ENCODE results near the gene EPHA6.
"Not testable (repeated sequence)": the region's sequence is repeated elsewhere in the genome, so short reads cannot be mapped to it uniquely, and the experiment has no call there.

Gene EPHA6

DNA sequence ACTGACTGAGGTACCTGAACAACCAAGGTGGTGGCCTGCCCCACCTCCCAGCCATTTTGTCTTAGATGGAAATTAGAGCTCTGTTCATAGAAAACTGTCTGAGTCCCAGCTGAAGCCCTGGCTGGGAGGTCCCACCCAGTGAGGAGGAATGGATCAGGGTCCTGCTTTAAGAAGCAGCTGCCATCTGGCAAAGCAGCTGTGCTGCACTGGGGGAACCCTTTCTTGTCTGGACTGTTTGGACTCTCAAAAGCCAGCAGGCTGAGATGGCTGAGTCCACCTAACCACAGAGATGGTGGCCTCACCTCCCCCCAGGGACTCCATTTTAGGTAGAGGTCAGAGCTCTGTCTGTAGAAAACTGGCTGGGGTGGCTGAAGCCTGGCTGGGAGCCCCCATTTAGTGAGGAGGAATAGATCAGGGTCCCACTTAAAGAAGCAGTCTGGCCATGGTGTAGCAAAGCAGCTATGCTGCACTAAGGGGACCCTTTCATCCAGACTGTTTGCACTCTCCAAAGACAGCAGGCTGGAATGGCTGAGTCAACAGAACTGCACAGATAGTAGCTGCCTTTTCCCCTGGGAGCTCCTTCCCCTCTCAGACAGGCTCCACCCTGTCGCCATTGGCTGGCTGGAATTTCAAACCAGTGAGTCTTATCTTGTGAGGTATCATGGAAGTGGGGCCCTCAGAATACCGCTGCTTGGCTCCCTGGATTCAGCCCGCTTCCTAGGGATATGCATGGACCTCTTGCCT, 116.9 kb downstream of the EPHA6 start:
- DNase-seq: no peak

DNA sequence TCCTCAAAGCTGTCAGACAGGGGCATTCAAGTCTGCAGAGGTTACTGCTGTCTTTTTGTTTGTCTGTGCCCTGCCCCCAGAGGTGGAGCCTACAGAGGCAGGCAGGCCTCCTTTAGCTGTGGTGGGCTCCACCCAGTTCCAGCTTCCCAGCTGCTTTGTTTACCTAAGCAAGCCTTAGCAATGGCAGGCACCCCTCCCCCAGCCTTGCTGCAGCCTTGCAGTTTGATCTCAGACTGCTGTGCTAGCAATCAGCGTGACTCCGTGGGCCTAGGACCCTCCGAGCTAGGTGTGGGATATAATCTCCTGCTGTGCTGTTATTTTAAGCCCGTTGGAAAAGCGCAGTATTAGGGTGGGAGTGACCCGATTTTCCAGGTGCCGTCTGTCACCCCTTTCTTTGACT, 127.7 kb downstream of the EPHA6 start:
- DNase-seq: not testable (repeated sequence)

DNA sequence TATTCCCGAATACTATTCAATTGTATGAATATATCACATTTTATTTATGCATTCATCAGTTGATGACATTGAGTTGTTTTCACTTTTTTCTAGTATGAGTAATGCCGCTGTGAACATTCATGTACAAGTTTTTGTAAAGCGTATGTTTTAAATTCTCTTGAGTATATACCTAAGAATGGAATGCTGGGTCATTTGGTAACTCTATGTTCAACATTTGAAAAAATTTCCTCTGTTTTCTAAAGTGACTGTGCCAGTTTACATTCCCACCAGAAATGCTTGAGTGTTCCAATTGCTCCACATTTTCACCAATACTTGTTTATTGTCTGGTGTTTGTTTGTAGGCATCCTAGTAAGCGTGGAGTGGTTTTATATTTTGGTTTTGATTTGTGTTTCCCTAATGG, 144.5 kb downstream of the EPHA6 start:
- no peak for DNase-seq

DNA sequence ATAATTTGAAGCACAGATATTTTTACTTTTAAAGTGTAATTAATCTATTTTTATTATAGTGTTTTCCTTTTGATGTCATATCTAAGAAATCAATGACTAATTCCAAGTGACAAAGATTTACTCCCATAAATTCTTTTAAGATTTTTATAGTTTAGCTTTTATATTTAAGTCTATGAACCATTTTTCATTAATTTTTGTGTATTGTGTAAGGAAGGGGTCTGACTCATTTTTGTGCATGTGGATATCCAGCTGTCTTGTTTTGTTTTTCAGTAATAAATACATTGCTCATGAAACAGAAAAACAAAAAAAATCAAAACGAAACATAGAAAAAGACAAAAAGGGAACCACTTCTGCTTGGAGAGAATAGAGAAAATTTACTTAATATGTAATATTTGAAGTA, 145.1 kb downstream of the EPHA6 start:
- DNase-seq: no peak

DNA sequence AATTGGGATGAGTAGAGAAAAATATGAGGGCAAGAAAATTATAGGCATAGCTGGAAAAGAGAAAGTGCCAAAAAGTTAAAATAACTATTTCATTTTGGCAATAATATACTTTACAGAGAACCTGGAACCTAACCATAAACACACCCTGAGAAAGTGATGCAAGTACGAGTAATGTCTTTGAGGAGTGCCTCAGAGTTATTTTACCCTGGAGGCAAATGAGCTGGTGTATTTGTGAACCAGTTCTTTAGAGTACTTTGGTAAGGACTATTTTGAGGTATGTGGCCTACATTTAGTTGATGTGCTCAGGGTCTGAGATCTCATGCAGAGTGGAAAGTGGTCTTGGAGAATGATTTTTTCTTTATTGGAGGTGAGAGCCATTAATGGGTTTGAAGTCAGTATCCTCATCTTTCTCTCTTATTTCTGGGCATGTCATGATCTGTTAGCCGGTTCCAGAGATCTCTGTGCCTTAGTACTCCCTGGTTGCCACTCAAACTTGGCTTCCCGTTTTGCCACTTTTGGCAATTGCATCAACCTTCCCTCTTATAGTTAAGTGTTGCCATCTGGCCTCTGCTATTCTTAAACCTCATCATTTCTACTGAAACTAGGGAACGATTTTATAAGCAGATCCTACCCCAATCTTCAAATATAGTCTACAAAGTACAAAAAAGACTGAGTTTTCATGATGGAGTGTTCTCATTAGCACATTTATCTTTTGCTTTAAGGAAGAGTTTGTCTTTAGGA, 145.7 kb downstream of the EPHA6 start:
- no peak for DNase-seq

DNA sequence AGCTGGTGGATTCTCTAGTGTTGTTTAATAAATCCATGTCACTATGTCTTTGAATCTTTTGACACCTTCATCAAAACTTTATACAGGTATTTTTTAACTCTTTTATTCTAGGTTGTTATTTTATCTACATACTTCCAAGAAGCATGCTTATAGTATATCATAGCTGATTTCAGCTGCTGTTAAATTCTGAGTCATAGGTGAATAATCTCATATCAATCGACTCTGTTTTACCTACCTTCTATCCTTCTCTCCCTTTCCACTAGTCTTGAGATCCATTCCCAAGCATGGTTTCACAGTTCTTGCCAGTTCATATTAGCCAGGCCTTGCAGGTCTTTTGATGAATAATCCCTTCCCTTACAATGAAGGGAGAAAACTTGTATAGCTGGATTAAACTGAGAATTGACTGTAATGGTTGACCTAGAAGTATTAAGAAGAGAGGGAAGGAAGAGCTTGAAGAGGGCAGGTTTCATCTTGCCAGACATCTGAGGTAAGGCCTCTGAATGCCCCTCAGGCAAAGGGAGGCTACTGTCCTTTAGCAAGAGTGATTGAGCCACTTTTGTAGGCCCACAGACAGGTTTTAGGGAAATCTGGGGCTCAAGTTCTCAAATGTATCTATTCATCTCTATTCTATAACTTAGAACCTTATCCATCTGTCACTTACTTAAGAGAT, 146.4 kb downstream of the EPHA6 start:
- DNase-seq: no peak

DNA sequence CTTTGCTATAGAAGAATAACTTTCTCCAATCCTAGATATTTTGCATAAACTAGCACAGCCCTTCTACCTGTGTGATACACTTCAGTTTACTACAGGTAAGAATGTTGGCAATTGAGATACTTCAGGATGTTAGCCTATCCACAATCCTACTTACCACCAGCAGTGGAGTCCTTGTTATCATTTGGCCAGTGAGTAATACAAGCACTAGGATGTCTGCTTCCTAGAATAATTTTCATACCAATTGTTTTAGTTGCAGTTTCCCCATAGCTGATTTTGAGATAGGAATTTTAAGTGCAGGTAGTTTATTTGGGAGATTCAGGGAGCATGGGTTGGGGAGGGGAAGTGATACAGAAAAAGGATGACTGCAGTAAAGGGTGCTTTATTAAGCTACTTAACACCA, 147.2 kb downstream of the EPHA6 start:
- no peak for DNase-seq

DNA sequence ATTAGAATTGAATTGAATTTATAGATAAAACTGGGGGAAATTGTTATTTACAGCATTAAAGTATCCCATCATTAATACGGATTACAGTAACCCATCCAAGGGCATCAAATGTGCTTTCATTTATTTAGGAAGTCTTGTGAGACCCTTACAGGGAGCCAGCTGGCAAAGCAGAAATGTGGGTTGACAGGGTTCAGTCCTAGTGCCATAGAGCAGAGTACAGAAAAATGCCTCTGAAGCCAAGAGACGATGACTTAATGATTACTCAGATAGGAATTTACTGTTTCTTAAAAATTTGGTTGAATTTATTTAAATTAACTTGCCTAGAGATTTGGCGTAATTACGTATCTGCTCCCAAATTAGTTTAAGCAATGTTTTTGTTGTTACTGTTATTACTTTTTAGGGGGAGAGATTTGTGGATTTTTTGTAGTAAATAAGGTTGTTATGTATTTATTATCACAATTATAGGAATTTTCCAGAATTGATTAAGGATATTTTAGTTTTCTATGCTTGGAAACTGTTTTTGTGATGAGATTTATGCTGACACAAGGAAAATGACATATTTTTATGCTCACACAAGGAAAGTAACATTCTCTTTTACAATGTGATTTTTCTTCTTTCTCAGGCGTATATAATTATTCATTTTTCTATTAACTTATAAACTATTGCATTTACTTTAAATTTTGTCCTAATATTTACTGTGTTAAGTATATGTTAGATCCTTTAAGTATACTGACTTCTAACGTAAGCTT, 152.0 kb downstream of the EPHA6 start:
- DNase-seq: no peak

DNA sequence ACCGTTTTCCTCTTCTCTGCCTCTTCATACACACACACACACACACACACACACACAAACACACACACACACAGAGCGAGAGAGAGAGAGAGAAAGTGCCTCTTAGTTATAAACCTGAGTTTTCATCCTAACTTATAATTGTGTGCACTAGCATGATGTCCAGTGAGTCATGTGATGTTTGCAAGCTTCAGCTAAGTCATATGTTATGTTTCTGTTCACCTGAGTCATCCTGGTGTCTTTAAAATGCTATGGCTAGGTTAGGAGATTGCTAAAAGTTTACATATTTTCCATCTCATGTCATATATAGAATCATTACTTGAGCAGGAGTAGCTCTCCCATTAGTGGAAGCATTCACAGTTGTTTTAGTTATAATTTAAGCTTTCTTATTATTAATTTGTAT, 155.8 kb downstream of the EPHA6 start:
- no peak for DNase-seq

DNA sequence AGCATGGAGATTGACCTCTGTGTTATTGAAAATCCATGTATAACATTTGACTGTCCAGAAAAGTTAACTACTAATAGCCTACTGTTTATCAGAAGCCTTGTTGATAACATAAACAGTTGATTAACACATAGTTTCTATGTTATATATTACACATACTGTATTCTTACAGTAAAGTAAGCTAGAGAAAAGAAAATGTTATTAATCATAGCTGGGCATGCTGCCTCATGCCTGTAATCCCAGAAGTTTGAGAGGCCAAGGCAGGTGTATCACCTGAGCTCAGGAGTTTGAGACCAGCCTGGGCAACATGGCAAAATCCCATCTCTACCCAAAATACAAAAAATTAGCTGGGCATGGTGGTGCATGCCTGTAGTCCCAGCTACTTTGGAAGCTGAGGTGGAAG, 163.3 kb downstream of the EPHA6 start:
- DNase-seq: no peak

DNA sequence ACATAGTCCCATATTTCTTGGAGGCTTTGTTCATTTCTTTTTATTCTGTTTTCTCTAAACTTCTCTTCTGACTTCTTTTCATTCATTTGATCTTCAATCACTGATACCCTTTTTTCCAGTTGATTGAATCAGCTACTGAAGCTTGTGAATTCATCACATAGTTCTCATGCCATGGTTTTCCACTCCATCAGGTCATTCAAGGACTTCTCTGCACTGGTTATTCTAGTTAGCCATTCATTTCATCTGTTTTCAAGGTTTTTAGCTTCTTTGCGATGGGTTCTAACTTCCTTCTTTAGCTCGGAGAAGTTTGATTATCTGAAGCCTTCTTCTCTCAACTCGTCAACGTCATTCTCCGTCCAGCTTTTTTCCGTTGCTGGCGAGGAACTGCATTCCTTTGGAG, 169.3 kb downstream of the EPHA6 start:
- DNase-seq: not testable (repeated sequence)

DNA sequence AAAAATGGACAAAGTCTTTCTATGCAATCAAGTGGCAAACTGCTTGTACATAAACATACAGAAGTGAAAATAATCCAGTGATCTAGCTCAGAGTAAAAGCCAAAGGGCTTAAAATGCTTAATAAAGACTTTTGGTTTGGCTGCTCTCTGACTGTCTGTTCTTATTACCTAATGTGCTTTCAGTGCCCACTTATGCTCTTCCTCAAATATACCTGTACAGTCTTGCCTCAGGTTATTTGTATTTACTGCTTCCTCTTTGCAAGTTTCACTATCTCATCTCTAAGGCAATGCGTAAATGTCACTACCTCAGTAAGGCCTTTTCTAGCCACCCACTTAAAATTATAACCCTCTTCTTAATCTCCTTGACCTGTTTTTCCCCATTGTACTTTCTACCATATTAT, 171.8 kb downstream of the EPHA6 start:
- DNase-seq: no peak

DNA sequence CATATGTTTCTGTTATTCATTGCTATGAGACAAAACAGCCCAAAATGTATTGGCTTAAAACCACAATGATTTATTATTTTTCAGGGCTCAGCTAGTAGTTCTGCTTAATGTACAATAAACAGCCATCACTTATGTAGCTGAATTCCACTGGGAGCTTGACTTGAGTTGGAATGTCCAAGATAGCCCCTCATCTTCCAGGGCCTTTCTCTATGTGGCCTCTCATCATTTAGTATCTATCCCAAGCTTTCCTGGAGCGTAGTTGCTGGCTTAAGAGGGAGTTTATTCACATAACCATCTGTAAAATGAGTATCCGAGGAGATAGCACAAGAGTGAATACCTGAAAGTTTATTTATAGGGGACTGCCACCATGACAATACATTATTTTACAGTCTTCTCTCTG, 176.8 kb downstream of the EPHA6 start:
- no peak for DNase-seq

DNA sequence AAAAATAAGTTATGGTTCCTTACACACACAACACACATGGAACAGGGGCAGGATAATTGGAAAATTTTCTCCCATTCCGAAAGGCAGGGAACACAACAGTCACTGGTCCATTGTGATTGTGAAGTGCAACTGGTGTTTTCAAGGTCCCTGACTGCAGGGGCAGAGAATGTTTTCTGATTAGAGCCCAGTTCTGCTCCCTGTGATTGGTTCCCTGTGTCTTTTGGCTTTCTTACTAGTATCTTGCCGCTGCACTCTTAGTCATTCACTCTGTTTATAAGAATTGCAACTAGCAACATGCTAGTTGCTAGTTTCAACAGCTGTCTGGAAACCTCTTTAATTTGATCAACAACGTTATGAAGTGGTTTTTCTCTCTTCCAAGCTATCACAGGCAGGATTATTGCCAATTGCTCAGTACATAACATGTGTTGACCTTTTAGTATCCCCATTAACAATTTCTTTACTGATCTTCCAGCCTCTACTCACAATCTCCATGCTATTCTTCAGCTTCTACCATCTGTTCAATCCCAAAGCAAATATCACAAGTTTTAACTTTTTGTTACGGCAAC, 177.5 kb downstream of the EPHA6 start:
- DNase-seq: no peak

DNA sequence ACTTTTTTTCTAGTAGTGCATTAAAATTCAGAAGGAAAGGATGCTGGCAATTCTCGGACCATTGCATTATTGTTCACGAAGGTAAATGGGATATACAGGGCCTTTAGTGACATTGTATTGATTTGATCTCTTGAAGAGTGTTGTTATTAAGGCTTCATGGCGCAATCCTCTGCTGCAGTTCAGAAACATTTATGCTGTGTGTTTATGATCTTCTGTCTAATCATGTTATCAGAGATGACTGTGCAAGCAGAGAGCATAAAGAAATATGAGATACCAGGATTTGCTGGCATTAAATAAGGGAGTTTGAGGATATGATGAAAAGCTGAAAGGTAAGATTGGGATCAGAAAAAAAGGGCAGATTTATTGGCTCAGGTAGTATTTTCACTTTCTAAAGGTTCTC, 180.6 kb downstream of the EPHA6 start:
- no peak for DNase-seq

DNA sequence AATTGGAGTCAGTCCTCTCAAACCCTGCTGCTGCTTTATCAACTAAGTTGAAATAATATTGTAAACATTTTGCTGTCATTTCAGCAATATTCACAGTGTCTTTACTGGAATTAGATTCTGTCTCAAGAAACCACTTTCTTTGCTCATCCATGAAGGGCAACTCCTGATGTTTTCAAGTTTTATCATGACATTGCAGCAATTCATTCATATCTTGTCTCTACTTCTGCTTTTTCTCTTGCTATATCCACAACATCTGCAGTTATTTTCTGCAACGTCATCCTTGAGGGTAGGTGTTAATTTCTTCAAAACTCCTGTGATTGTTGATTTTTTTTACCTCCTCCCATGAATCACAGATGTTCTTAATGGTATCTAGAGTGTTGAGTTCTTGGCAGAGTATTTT, 181.6 kb downstream of the EPHA6 start:
- DNase-seq: no peak

DNA sequence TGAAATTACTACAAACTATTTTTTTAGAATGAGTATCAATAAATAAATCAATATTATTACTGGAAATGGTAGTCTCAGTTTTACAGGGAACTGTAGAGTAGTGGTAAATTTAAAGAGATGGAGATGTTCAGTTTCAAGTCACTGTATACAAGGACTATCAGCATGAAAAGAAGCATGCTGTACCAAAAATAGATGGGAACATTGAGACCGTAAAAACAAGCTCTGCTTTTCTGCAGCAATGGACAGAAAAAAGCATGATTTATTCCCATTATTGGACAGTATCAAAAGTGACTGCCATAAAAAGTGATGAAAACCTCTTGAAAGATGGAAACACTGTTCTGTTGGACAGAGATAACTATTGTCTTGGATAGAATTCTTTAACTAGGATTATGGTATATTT, 187.2 kb downstream of the EPHA6 start:
- DNase-seq: no peak

DNA sequence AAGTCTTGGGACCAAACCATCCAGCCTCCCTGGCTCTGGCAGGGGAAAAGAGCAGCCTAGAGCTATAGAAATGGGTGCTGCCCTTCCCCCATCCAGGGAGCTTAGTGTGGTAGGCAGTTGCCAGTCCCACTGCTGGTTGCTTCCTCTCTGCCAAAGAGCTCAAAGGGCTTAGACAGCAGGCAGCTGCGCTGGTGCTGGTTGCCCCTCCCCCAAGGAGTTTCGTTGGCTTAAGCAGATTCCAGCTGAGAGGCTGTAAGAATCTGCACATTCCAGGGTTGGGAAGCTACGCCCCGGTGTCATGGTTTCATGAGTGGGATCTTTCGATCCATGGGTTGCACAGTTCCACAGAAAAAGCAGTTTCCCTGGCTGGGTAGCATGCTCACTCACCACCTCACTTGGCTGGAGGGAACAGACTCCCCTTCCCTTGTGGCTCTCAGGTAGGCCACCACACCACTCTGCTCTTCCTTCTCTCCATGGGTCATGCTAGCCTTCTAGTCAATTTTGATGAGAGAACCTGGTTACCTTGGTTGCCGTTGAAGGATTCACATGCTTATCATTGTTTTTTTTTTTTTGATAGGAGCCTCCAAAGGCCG, 195.1 kb downstream of the EPHA6 start:
- no peak for DNase-seq

DNA sequence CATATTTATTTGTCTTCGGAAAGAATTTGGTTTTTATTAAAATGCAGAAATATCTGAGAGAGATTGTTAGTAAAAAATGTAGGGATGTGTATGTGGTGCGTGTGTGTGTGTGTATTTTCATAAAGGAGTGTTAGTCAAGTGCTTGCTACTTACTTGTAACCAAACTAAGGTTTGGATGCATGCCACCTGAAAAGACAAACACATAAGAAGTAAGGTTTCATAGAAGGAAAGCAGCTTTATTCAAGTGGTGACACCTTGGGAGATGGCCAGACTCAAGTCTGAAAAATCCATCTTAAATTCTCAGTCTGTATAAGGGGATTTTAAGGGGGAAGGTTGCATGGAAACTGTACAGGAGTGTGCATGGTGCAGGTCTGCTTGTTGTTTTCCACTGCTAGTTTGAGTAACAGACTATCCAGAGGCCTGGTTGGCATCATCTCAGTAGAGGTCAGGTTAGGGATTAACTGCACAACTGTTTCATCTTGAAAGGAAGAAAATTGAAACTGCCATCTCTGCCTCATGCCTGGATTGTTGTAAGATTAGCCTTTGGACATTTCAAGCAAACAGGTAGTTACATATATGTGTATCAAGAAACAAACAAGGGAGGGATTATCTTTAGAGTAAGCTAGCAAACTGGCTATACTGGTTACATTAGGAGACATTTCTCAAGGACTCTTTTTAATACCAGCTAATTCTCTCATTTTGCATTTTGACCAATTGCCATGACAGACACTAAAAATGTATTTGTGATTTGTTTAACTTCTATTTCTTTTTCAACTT, 196.7 kb downstream of the EPHA6 start:
- DNase-seq: no peak

DNA sequence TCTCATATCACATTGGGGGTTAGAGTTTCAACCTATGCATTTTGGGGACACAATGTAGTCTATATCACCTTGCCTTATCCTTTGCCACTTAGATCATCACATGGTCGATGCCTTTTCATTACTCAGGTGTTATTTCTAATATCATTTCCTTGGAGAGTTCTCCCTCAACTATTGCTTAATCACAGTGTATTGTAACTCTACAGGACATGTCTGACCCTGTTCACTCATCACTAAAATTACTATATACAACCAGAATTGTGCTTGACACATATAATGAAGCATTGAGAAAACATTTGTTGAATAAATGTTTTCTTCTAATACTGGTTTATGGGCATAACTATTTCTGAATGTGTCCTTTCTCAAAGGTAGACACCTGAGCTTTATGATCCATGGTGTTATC, 207.4 kb downstream of the EPHA6 start:
- DNase-seq: no peak

DNA sequence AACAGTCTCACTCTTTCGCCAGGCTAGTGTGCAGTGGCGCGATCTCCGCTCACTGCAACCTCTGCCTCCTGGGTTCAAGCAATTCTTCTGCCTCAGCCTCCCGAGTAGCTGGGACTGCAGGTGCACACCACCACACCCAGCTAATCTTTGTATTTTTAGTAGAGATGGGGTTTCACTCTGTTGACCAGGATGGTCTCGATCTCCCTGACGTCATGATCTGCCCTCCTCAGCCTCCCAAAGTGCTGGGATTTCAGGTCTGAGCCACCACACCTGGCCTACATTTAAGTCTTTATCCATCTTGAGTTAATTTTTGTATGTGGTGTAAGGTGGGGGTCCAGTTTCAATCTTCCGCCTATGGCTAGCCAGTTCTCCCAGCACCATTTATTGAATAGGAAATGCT, 211.2 kb downstream of the EPHA6 start:
- DNase-seq: not testable (repeated sequence)

DNA sequence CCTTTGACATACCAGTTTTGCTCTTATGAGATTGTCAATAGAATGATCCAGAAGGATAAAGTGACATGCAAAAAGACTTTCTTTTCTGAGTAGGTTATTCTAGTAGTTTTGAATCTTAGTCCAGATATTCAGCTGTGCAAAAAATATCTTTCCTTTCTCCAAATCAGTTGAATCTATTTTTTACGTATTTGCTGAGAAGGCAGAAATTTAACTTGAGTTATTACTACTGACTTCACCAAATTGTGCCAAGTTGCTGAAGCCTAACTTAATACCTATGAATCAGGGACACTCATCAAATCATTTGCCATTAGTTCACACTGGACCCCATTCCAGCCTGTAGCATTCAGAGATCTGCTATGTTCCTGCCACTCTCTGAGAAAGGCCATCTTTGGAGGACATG, 215.6 kb downstream of the EPHA6 start:
- DNase-seq: no peak
